Glutamatergic neuron (in vitro differentiated cells): Measurements from ENCODE around the gene KRT13. TPM values are rescaled to one million over a fixed set of nuclear protein-coding genes. Genes with fewer than 3 reads are reported as not detected.

Source experiments
- DNase-seq: peaks from one replicate; pipeline ENCODE4 v3.0.0; 2022
- H3K27ac Mint-ChIP-seq: one replicate; pipeline ENCODE4 v1.8.0; 2020; ENCODE audit warnings: mild to moderate bottlenecking, mixed read lengths, inconsistent platforms; ENCODE audit not compliant: unreplicated experiment
- H3K27me3 Mint-ChIP-seq: one replicate; pipeline ENCODE4 v1.8.0; 2020; ENCODE audit warnings: mild to moderate bottlenecking, moderate library complexity, mixed read lengths, inconsistent platforms; ENCODE audit not compliant: unreplicated experiment
- H3K36me3 Mint-ChIP-seq: one replicate; pipeline ENCODE4 v1.8.0; 2020; ENCODE audit warnings: mild to moderate bottlenecking, mixed read lengths, inconsistent platforms; ENCODE audit not compliant: unreplicated experiment
- H3K4me1 Mint-ChIP-seq: one replicate; pipeline ENCODE4 v1.8.0; 2020; ENCODE audit warnings: mild to moderate bottlenecking, low read depth, mixed read lengths, inconsistent platforms; ENCODE audit not compliant: unreplicated experiment
- H3K4me3 Mint-ChIP-seq: one replicate; pipeline ENCODE4 v1.8.0; 2020; ENCODE audit warnings: mild to moderate bottlenecking, mixed read lengths, inconsistent platforms; ENCODE audit not compliant: unreplicated experiment
- H3K9me3 Mint-ChIP-seq: one replicate; pipeline ENCODE4 v1.8.0; 2020; ENCODE audit warnings: mild to moderate bottlenecking, moderate library complexity, mixed read lengths, inconsistent platforms; ENCODE audit not compliant: unreplicated experiment
- total RNA-seq: library from RNA; stranded (reverse); fragmentation: NEBNext Ultra II Directional; extraction: Animal tissue kit (Norgen Biotek cat#: 25700); gene quantifications from one replicate; pipeline ENCODE4 v1.2.1, GENCODE V29; 2021; ENCODE audit not compliant: unreplicated experiment
- TF ChIP-seq, protein P1 (sequence below): fragments of 200-600 bp; sonication (generic); IDR thresholded peaks from one replicate; pipeline ENCODE4 v1.5.0; 2021; ENCODE audit not compliant: partially characterized antibody, unreplicated experiment

KRT13 gene
- total RNA-seq, 1 donor from 2014 or later, result not detected

GRCh38 chr17:41462705-41463104, 42.7 kb downstream of the KRT13 start:
- H3K27me3 Mint-ChIP-seq, result no peaks in the 10 kb centered on the region
- no peak overlapping the region for H3K4me3 Mint-ChIP-seq
- H3K27ac Mint-ChIP-seq, result no peak overlapping the region
- H3K36me3 Mint-ChIP-seq, result no peaks in the 10 kb centered on the region
- TF ChIP-seq, protein P1, sequence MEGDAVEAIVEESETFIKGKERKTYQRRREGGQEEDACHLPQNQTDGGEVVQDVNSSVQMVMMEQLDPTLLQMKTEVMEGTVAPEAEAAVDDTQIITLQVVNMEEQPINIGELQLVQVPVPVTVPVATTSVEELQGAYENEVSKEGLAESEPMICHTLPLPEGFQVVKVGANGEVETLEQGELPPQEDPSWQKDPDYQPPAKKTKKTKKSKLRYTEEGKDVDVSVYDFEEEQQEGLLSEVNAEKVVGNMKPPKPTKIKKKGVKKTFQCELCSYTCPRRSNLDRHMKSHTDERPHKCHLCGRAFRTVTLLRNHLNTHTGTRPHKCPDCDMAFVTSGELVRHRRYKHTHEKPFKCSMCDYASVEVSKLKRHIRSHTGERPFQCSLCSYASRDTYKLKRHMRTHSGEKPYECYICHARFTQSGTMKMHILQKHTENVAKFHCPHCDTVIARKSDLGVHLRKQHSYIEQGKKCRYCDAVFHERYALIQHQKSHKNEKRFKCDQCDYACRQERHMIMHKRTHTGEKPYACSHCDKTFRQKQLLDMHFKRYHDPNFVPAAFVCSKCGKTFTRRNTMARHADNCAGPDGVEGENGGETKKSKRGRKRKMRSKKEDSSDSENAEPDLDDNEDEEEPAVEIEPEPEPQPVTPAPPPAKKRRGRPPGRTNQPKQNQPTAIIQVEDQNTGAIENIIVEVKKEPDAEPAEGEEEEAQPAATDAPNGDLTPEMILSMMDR, result no peak
- no peaks in the 10 kb centered on the region for H3K9me3 Mint-ChIP-seq
- DNase-seq, result no peak
- no peaks in the 10 kb centered on the region for H3K4me1 Mint-ChIP-seq

- Mint-ChIP-seq H3K27ac (no peak overlapping the region), H3K27me3 (peaks cover 3% of the 10 kb centered on the region)
These were observed 47.7 kb downstream of the KRT13 start for GRCh38 chr17:41457676-41458075.

DNA sequence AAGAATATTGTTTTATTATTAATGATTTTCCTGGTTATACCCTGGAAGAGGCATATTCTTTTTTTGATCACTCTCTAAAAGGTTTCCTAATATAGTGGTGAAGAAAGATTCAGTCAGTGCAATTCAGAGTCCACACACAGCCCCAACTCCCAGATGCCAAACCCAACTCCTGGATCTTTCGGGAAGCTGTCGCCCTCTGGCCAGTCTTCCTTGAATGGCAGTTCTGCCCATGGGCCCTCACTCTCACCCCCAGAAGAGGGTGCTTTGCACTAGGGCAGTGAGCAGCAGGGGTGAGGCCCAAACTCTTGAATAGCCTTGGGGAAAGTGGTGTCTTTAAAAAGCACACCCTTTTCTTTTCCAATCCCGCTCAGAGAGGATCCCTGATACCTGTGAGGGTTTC, 49.2 kb downstream of the KRT13 start:
- H3K27me3 Mint-ChIP-seq, result peaks cover 3% of the 10 kb centered on the region
- TF ChIP-seq, protein P1, result no peak
- no peaks in the 10 kb centered on the region for H3K9me3 Mint-ChIP-seq
- DNase-seq, result no peak
- no peak overlapping the region for H3K4me3 Mint-ChIP-seq
- H3K36me3 Mint-ChIP-seq, result no peaks in the 10 kb centered on the region
- H3K4me1 Mint-ChIP-seq, result no peaks in the 10 kb centered on the region
- no peak overlapping the region for H3K27ac Mint-ChIP-seq

More at GRCh38 chr17:41457676-41458075, 47.7 kb downstream of the KRT13 start:
- DNase-seq, result no peak
- no peaks in the 10 kb centered on the region for H3K9me3 Mint-ChIP-seq
- TF ChIP-seq, protein P1, result no peak
- no peaks in the 10 kb centered on the region for H3K36me3 Mint-ChIP-seq
- no peaks in the 10 kb centered on the region for H3K4me1 Mint-ChIP-seq
- no peak overlapping the region for H3K4me3 Mint-ChIP-seq

GRCh38 chr17:41455236-41455635, 50.2 kb downstream of the KRT13 start:
- no peak overlapping the region for H3K4me3 Mint-ChIP-seq
- no peaks in the 10 kb centered on the region for H3K4me1 Mint-ChIP-seq
- no peaks in the 10 kb centered on the region for H3K9me3 Mint-ChIP-seq
- no peak for DNase-seq
- H3K36me3 Mint-ChIP-seq, result no peaks in the 10 kb centered on the region
- H3K27ac Mint-ChIP-seq, result no peak overlapping the region
- TF ChIP-seq, protein P1, result no peak
- peaks cover 3% of the 10 kb centered on the region for H3K27me3 Mint-ChIP-seq

DNA sequence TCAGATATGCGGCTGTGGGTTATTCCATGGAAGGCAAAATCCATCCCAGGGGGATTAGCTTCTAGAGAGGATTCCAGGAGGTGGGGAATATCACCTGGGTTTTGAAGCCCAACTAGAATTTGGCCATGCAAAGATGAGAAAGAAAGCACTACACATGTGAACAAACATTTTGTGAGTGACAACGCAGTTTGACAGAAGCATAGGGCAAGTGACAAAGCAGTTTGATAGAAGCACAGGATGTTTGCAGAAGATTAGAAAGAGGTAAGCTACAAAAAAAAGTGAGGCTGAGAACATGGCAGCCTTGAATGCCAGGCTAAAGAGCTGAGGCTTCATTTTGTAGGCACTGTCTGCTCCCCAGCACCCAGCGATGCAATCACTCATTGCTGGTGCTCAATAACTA, 52.3 kb downstream of the KRT13 start:
- TF ChIP-seq, protein P1, result no peak
- no peak for DNase-seq
- no peaks in the 10 kb centered on the region for H3K4me1 Mint-ChIP-seq
- H3K4me3 Mint-ChIP-seq, result no peak overlapping the region
- no peaks in the 10 kb centered on the region for H3K9me3 Mint-ChIP-seq
- peaks cover 3% of the 10 kb centered on the region for H3K27me3 Mint-ChIP-seq
- no peaks in the 10 kb centered on the region for H3K36me3 Mint-ChIP-seq
- H3K27ac Mint-ChIP-seq, result no peak overlapping the region
